Choroid plexus epithelial cell (primary cell): ENCODE data around the gene CPEB1.

Experiments
- DNase-seq: peaks from one replicate; pipeline ENCODE4 v3.0.0-alpha.2; 2010; ENCODE audit warnings: low read depth
- H3K4me3 ChIP-seq: 2 replicates; pipeline ENCODE4 v1.5.1; 2011; ENCODE audit warnings: low read depth, mild to moderate bottlenecking, control low read depth, low read length, moderate library complexity
- CTCF ChIP-seq: conservative IDR thresholded peaks from 2 replicates; pipeline ENCODE4 v1.5.1; 2011; ENCODE audit warnings: low read depth, mild to moderate bottlenecking, control low read depth, inconsistent platforms, low read length, moderate library complexity

The CPEB1 gene

GRCh38 chr15:82597815-82598214, 49.3 kb downstream of the CPEB1 start:
- TF ChIP-seq CTCF, result no peak
- H3K4me3 ChIP-seq, result no peak overlapping the region
- no peak for DNase-seq

GRCh38 chr15:82595766-82596165, 51.4 kb downstream of the CPEB1 start:
- DNase-seq, result no peak
- no peak for TF ChIP-seq CTCF
- H3K4me3 ChIP-seq, result no peak overlapping the region

GRCh38 chr15:82595203-82595602, 52.0 kb downstream of the CPEB1 start:
- no peak overlapping the region for H3K4me3 ChIP-seq
- TF ChIP-seq CTCF, result no peak
- no peak for DNase-seq

- TF ChIP-seq CTCF, result no peak
- no peak for DNase-seq
- H3K4me3 ChIP-seq, result no peak overlapping the region
Measured at GRCh38 chr15:82587805-82588204, 59.4 kb downstream of the CPEB1 start.

GRCh38 chr15:82585072-82585471, 62.1 kb downstream of the CPEB1 start:
- no peak overlapping the region for H3K4me3 ChIP-seq
- peak; percentile 45 for TF ChIP-seq CTCF
- peak; percentile 76 for DNase-seq

- H3K4me3 ChIP-seq, result no peak overlapping the region
- no peak for DNase-seq
- TF ChIP-seq CTCF, result no peak
Measured at GRCh38 chr15:82580713-82581112, 66.5 kb downstream of the CPEB1 start.

GRCh38 chr15:82575335-82575734, 71.8 kb downstream of the CPEB1 start:
- TF ChIP-seq CTCF, result no peak
- DNase-seq, result no peak
- no peak overlapping the region for H3K4me3 ChIP-seq
